H1 (cell line): Measurements from ENCODE around the gene TTBK2. TPM values are rescaled to one million over a fixed set of nuclear protein-coding genes. Genes with fewer than 3 reads are reported as not detected.

Experiments
- CTCF ChIA-PET: fragments of 300-600 bp; sonication (Branson Sonifier 250); formaldehyde crosslinking; loops from one replicate; lab custom pipeline; 2021; ENCODE audit not compliant: partially characterized antibody; lab: Charles Lee
- POLR2A ChIA-PET: fragments of 300-600 bp; sonication (Branson Sonifier 250); formaldehyde crosslinking; loops from one replicate; lab custom pipeline; 2021; ENCODE audit warnings: inconsistent platforms; ENCODE audit not compliant: partially characterized antibody; lab: Charles Lee
- DNase-seq, 2 experiments: peaks; one replicate each; pipeline versions ENCODE4 v3.0.0 to v3.0.0-alpha.2; 2010 to 2022; ENCODE audit warnings: low spot score in 2 of 2, low read depth in 1 of 2, mixed read lengths in 1 of 2
- FAIRE-seq: peaks from 2 replicates; lab custom pipeline; 2011; peaks lifted over from hg19 to GRCh38; lab: Jason Lieb, UNC
- H2AFZ ChIP-seq: 2 replicates; pipeline ENCODE4 v1.8.1; 2012; ENCODE audit warnings: low read length, inconsistent platforms
- H2AK5ac ChIP-seq: 2 replicates; pipeline ENCODE4 v1.6.1; 2013; ENCODE audit warnings: low read depth, low read length
- H2BK120ac ChIP-seq: replicated peaks from 2 replicates; pipeline ENCODE3; 2013; ENCODE audit warnings: low read depth, low read length, inconsistent platforms
- H2BK12ac ChIP-seq: 2 replicates; pipeline ENCODE4 v1.6.1; 2013; ENCODE audit warnings: low read depth, low read length
- H2BK15ac ChIP-seq: 2 replicates; pipeline ENCODE4 v1.6.1; 2013; ENCODE audit warnings: low read length
- H2BK20ac ChIP-seq: 2 replicates; pipeline ENCODE4 v1.6.1; 2013; ENCODE audit warnings: low read length
- H2BK5ac ChIP-seq: 2 replicates; pipeline ENCODE4 v1.6.1; 2013; ENCODE audit warnings: low read depth, low read length
- H3K14ac ChIP-seq: 2 replicates; pipeline ENCODE4 v1.6.1; 2013; ENCODE audit warnings: inconsistent platforms; ENCODE audit not compliant: insufficient read length
- H3K18ac ChIP-seq: 2 replicates; pipeline ENCODE4 v1.6.1; 2013; ENCODE audit warnings: low read length; ENCODE audit errors: extremely low read depth
- H3K23ac ChIP-seq: 2 replicates; pipeline ENCODE4 v1.6.1; 2013; ENCODE audit warnings: inconsistent platforms; ENCODE audit not compliant: insufficient read length
- H3K23me2 ChIP-seq: 2 replicates; pipeline ENCODE4 v1.6.1; 2013; ENCODE audit warnings: low read depth, low read length
- H3K27ac ChIP-seq: 2 replicates; pipeline ENCODE4 v1.6.1; 2011; ENCODE audit warnings: low read depth, low read length, inconsistent platforms
- H3K27me3 ChIP-seq, 4 experiments: replicated peaks in 1 of 4; 1 replicate in 1 of 4; 2 replicates in 3 of 4; pipeline versions ENCODE4 v1.6.1 to v1.8.1; 2011 to 2013; ENCODE audit warnings: low read length in 3 of 4, mild to moderate bottlenecking in 3 of 4, inconsistent platforms in 2 of 4, mixed read lengths in 2 of 4, moderate library complexity in 1 of 4; ENCODE audit not compliant: control insufficient read depth in 3 of 4, insufficient read depth in 3 of 4; ENCODE audit errors: extremely low read depth in 1 of 4
- H3K36me3 ChIP-seq, 4 experiments: 2 replicates each; pipeline versions ENCODE4 v1.6.1 to v1.8.1; 2011 to 2013; ENCODE audit warnings: mild to moderate bottlenecking in 4 of 4, low read length in 3 of 4, moderate library complexity in 2 of 4, control low read depth in 1 of 4, inconsistent platforms in 1 of 4; ENCODE audit not compliant: insufficient read depth in 4 of 4, control insufficient read depth in 2 of 4
- H3K4ac ChIP-seq: replicated peaks from 2 replicates; pipeline ENCODE3; 2013; ENCODE audit warnings: low read length, low read depth, mixed read lengths, inconsistent platforms; ENCODE audit not compliant: insufficient read length
- H3K4me1 ChIP-seq, 4 experiments: replicated peaks in 1 of 4; 1 replicate in 1 of 4; 2 replicates in 3 of 4; pipeline versions ENCODE4 v1.6.1 to v1.8.1; 2011 to 2013; ENCODE audit warnings: low read length in 3 of 4, inconsistent platforms in 2 of 4, mixed read lengths in 1 of 4; ENCODE audit not compliant: insufficient read depth in 4 of 4, control insufficient read depth in 3 of 4
- H3K4me2 ChIP-seq, 2 experiments: 2 replicates each; pipeline versions ENCODE4 v1.6.1 to v1.8.1; 2011 to 2013; ENCODE audit warnings: low read depth in 2 of 2, low read length in 2 of 2, control low read depth in 1 of 2, inconsistent platforms in 1 of 2, mild to moderate bottlenecking in 1 of 2; ENCODE audit not compliant: insufficient read depth in 1 of 2
- H3K4me3 ChIP-seq, 4 experiments: fragments of 200-600, 300-600 bp in 1 of 4; sonication (generic), shearing (Covaris generic), sonication (Bioruptor Twin) in 1 of 4; 2 replicates each; pipeline versions ENCODE4 v1.5.1 to v1.8.1; 2011 to 2016; ENCODE audit warnings: low read length in 4 of 4, low read depth in 3 of 4, control low read depth in 2 of 4, inconsistent platforms in 2 of 4, mild to moderate bottlenecking in 2 of 4, mixed read lengths in 1 of 4, moderate library complexity in 1 of 4; ENCODE audit not compliant: insufficient read depth in 2 of 4; ENCODE audit errors: extremely low read depth in 1 of 4
- H3K56ac ChIP-seq: replicated peaks from 2 replicates; pipeline ENCODE3; 2013; ENCODE audit warnings: low read depth, mild to moderate bottlenecking, mixed read lengths, low read length, inconsistent platforms; ENCODE audit not compliant: insufficient read length
- H3K79me1 ChIP-seq: 2 replicates; pipeline ENCODE4 v1.6.1; 2013; ENCODE audit warnings: low read depth, low read length, control low read depth
- H3K79me2 ChIP-seq, 2 experiments: 2 replicates each; pipeline versions ENCODE4 v1.6.1 to v1.8.1; 2012 to 2013; ENCODE audit warnings: low read length in 2 of 2, mild to moderate bottlenecking in 2 of 2, inconsistent platforms in 1 of 2; ENCODE audit not compliant: insufficient read depth in 2 of 2, control insufficient read depth in 1 of 2
- H3K9ac ChIP-seq, 4 experiments: replicated peaks in 1 of 4; 1 replicate in 1 of 4; 2 replicates in 3 of 4; pipeline versions ENCODE4 v1.6.1 to v1.8.1; 2011 to 2013; ENCODE audit warnings: low read depth in 3 of 4, low read length in 3 of 4, control low read depth in 2 of 4, mild to moderate bottlenecking in 2 of 4, moderate library complexity in 2 of 4, inconsistent platforms in 1 of 4; ENCODE audit errors: extremely low read depth in 1 of 4
- H3K9me3 ChIP-seq, 2 experiments: 2 replicates each; pipeline versions ENCODE4 v1.6.1 to v1.8.1; 2012 to 2013; ENCODE audit warnings: mild to moderate bottlenecking in 2 of 2, moderate library complexity in 2 of 2, control low read depth in 1 of 2, inconsistent platforms in 1 of 2, low read depth in 1 of 2, low read length in 1 of 2, mixed read lengths in 1 of 2; ENCODE audit not compliant: insufficient read depth in 2 of 2
- H4K20me1 ChIP-seq, 2 experiments: replicated peaks in 1 of 2; 2 replicates each; pipeline versions ENCODE3 to v1.8.1; 2011 to 2013; ENCODE audit warnings: inconsistent platforms in 2 of 2, low read length in 2 of 2, mild to moderate bottlenecking in 1 of 2; ENCODE audit not compliant: insufficient read depth in 2 of 2, control insufficient read depth in 1 of 2
- H4K5ac ChIP-seq: 2 replicates; pipeline ENCODE4 v1.6.1; 2013; ENCODE audit warnings: low read length, low read depth, mixed read lengths, inconsistent platforms; ENCODE audit not compliant: insufficient read length
- H4K8ac ChIP-seq: 2 replicates; pipeline ENCODE4 v1.8.0; 2013; ENCODE audit warnings: mild to moderate bottlenecking, moderate library complexity, low read length, inconsistent platforms; ENCODE audit not compliant: insufficient read depth; ENCODE audit errors: extremely low read depth
- H4K91ac ChIP-seq: replicated peaks from 2 replicates; pipeline ENCODE3; 2013; ENCODE audit warnings: low read length, mixed read lengths, inconsistent platforms; ENCODE audit not compliant: insufficient read length
- ATF2 ChIP-seq: IDR thresholded peaks from 2 replicates; pipeline ENCODE4 v1.6.1; 2012; ENCODE audit warnings: low read length, inconsistent platforms
- CHD2 ChIP-seq: IDR thresholded peaks from 2 replicates; pipeline ENCODE4 v1.6.1; 2012; ENCODE audit warnings: low read length, improper control_type of control experiment
- EZH2 ChIP-seq: fragments of 200-600 bp; sonication (generic); IDR thresholded peaks from 2 replicates; pipeline ENCODE4 v1.7.1; 2012; ENCODE audit warnings: low read depth, mild to moderate bottlenecking, moderate library complexity, low read length, inconsistent platforms; ENCODE audit not compliant: severe bottlenecking
- GABPA ChIP-seq: IDR thresholded peaks from 2 replicates; pipeline ENCODE4 v1.6.1; 2011; ENCODE audit warnings: mild to moderate bottlenecking, low read length, moderate library complexity, borderline replicate concordance; ENCODE audit not compliant: insufficient read depth
- NANOG ChIP-seq: IDR thresholded peaks from 2 replicates; pipeline ENCODE4 v1.6.1; 2011; ENCODE audit warnings: low read length, low read depth, mild to moderate bottlenecking, inconsistent platforms; ENCODE audit not compliant: insufficient read depth, poor library complexity, severe bottlenecking
- POU5F1 ChIP-seq: IDR thresholded peaks from 2 replicates; pipeline ENCODE4 v1.6.1; 2011; ENCODE audit warnings: low read depth, mild to moderate bottlenecking, low read length, moderate library complexity
- RXRA ChIP-seq: IDR thresholded peaks from 2 replicates; pipeline ENCODE4 v1.6.1; 2011; ENCODE audit warnings: low read depth, mild to moderate bottlenecking, low read length, moderate library complexity; ENCODE audit not compliant: insufficient read depth
- SP4 ChIP-seq: IDR thresholded peaks from 2 replicates; pipeline ENCODE4 v1.6.1; 2012; ENCODE audit warnings: low read length, inconsistent platforms
- SRF ChIP-seq: IDR thresholded peaks from 2 replicates; pipeline ENCODE4 v1.6.1; 2011; ENCODE audit warnings: mild to moderate bottlenecking, low read depth, low read length, moderate library complexity
- whole genome bisulfite sequencing, 2 experiments: shearing (Covaris generic) in 1 of 2; methylation state at CpG; one replicate each; pipeline versions ENCODE4 v1.1.6 to v1.1.7; 2013 to 2015; ENCODE audit warnings: low lambda C conversion rate in 2 of 2, mixed read lengths in 2 of 2, inconsistent platforms in 1 of 2, low coverage in 1 of 2, missing lambda C conversion rate in 1 of 2; ENCODE audit not compliant: insufficient replicate concordance in 2 of 2, insufficient coverage in 1 of 2, insufficient read length in 1 of 2; ENCODE audit errors: extremely low coverage in 1 of 2, missing lambda C conversion rate in 1 of 2; 5-methylcytosine and 5-hydroxymethylcytosine counted together
- polyA plus RNA-seq, 7 experiments: library from polyadenylated mRNA; depleted of rRNA in 3 of 7; stranded (reverse) in 5 of 7; unstranded in 2 of 7; fragments of >200 nt in 5 of 7; fragments of 200-250 nt in 2 of 7; gene quantifications; 1 replicate in 5 of 7; 2 replicates in 1 of 7; 4 replicates in 1 of 7; pipeline versions ENCODE4 v1.2.1 to v1.2.3, GENCODE V29; 2011 to 2013; ENCODE audit warnings: missing spikeins in 2 of 7, mixed read lengths in 2 of 7
- total RNA-seq: library from RNA; stranded (reverse); fragmentation: NEBNext Ultra II Directional; extraction: Animal tissue kit (Norgen Biotek cat#: 25700); gene quantifications from 2 replicates; pipeline ENCODE4 v1.2.1, GENCODE V29; 2021

The TTBK2 gene
- total and polyA plus RNA-seq, 2 of the 8 experiments (the other 6 are each of a cell fraction or from before 2014, with no cell fraction given) = 2.7 to 18.2 TPM

- no peak overlapping the region for H2AFZ ChIP-seq
- no peak for DNase-seq
- POLR2A ChIA-PET = no interaction called here
- H2BK15ac ChIP-seq = no peak overlapping the region
- H2BK12ac ChIP-seq = no peak overlapping the region
- no peak overlapping the region for H3K4me3 ChIP-seq
- TF ChIP-seq SP4 (no peak), NANOG (no peak), EZH2 (no peak), ATF2 (no peak), POU5F1 (no peak), GABPA (no peak), CHD2 (no peak), RXRA (no peak), SRF (no peak)
- H2BK120ac ChIP-seq = no peak overlapping the region
- no peak overlapping the region for H4K91ac ChIP-seq
- no peak overlapping the region for H4K8ac ChIP-seq
- H2BK5ac ChIP-seq = no peak overlapping the region
- no peak overlapping the region for H3K4me2 ChIP-seq
- 94% methylated on average over 5 of the region's 5 CpGs; no CpG with 5 or more reads in 1 of the 2 experiments for WGBS, 2 experiments
- H3K9me3 ChIP-seq = no peaks in the 10 kb centered on the region
- FAIRE-seq = no peak
- H2AK5ac ChIP-seq = no peak overlapping the region
- no peaks in the 10 kb centered on the region for H3K27me3 ChIP-seq
- no peak overlapping the region for H3K56ac ChIP-seq
- H3K27ac ChIP-seq = no peak overlapping the region
- H4K5ac ChIP-seq = no peak overlapping the region
- no peaks in the 10 kb centered on the region for H3K79me1 ChIP-seq
- H3K23me2 ChIP-seq = no peaks in the 10 kb centered on the region
- H3K18ac ChIP-seq = no peak overlapping the region
- H4K20me1 ChIP-seq = peaks cover 0 to 2% of the 10 kb centered on the region in 2 experiments
- no peak overlapping the region for H2BK20ac ChIP-seq
- no peak overlapping the region for H3K4ac ChIP-seq
- H3K4me1 ChIP-seq = no peaks in the 10 kb centered on the region
- no peak overlapping the region for H3K23ac ChIP-seq
- no peak overlapping the region for H3K9ac ChIP-seq
- H3K14ac ChIP-seq = no peak overlapping the region
- H3K36me3 ChIP-seq = no peaks in the 10 kb centered on the region
- CTCF ChIA-PET = interaction anchor here (0.6 to 4.7 kb wide), 11 partner anchors 10 to 640 kb away, joined by 3 to 31 read pairs (median 3); partner anchors contain the start of gene CDAN1
- no peaks in the 10 kb centered on the region for H3K79me2 ChIP-seq
Observed at GRCh38 chr15:42705336-42705735, 215.2 kb downstream of the TTBK2 start.
